HG02973 (cell line): ENCODE measurements around the gene RANBP17.
"Not testable (repeated sequence)": the region's sequence is repeated elsewhere in the genome, so short reads cannot be mapped to it uniquely, and the experiment has no call there.

Experiments
- ATAC-seq: cut with Tn5 transposase; IDR thresholded peaks from one replicate; pipeline ENCODE4 v1.9.1; 2021; ENCODE audit warnings: moderate library complexity; ENCODE audit not compliant: unreplicated experiment

Gene RANBP17

DNA sequence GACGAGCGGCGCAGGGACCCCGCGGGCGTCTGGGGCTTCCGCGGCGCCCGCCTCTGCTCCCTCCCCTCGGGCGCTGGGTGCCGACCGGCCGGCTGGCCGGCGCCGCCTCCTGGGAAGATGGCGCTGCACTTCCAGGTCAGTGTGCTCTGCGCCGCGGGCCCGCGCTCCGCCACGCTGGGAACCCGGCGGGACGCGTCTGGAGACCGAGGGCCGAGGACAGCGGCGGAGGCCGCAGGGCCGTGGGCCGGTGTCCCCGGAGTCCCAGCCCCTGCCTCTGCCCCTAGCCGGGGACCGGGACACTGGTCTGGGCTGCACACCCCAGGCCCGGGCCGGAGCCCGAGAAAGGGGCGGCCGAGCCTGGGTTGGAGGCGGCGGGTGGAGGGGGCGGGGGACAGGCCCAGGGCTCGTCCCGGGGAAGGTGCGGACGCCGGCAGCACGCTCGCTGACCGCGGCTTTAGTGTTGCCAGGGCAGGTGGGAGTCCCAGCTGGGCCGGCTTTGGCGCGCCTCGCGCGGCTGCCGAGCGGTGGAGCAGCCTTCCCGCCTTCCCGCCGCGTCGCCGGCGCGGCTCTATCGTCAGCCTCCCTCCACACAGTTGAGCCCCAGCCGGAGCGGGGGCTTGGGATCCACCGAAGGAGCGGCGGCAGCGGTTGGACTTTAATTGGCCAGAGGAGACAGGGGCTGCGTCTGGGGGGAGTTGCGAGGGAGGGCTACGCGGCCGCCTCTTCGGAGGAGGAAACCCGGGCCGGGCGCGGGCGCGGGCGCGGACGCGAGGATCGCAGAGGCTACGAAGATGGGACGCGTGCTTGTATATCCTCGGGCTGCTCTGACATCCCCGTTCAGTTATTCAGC lies at the start of gene RANBP17:
Gene RANBP17, plus strand, starts transcription at position 102 of the 850 bp plus-strand sequence.
- no peak for ATAC-seq

- no peak for ATAC-seq
Measured at GRCh38 chr5:170813231-170813630, 48.6 kb upstream of the RANBP17 start.

DNA sequence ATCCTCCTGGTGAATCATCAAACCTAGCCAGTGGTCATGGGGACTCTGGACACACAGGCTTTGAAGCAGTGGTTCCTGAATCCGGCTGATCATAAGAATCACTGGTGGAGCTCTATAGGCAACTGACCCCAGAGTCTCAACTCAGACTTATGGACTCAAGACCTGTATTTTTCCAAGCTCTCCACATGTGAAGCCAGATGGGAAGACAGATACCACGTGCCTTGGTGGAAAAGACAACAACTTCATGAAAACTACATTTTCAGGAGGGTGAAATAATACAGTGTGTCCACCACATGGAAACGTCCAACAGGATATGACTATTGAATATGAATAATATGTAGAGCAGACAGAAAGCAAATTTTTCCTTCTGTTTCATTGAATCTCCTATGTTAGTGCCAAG lies 44.6 kb upstream of the RANBP17 start:
- no peak for ATAC-seq

GRCh38 chr5:170818232-170818631 lies 43.6 kb upstream of the RANBP17 start:
- ATAC-seq: no peak

GRCh38 chr5:170819824-170820223 lies 42.0 kb upstream of the RANBP17 start:
- ATAC-seq: no peak

DNA sequence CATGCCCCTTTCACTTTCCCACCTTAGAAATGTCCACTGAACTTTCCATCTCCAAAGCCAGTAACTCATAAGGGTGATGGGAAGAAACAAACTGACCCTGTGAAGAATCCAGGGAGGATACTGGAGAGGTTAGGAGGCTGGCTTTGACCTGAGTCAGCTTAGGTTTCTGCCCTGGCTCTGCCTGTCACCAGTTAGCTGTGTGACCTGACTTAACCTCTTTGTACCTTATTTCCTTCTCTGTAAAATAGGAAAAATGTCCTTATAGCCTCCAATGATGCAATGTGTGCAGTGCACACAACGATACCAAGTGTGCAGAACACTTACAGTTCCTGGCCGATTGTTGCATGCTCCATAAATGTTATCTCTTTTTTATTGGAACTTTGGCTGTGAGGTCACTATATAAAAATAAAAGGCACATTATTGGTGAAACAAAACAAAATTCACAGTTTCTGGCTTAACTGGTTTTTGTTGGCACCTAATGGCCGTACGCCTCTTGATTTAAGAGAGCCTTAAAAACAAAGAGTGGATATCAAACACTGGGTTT lies 40.5 kb upstream of the RANBP17 start:
- ATAC-seq: no peak

- ATAC-seq: no peak
Measured at GRCh38 chr5:170826117-170826516, 35.7 kb upstream of the RANBP17 start.

DNA sequence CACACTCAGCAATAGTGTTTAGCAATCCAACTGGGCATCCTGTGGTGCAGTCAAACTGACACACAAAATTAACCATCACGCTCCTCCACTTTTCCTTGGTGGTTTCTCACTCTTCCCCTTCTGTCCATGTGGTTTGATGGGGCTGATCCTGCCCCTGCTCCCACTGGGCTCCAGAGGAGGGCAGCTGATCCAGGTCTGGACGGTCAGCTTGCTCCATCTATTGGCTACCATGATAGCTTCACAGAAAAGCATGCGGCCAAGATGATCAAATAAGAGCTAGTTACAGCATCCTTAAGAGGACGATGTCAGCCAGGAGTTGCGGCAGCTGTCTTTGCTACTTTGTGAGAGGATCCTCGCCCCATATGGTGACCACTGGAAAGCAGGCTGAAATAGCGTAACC lies 29.6 kb upstream of the RANBP17 start:
- no peak for ATAC-seq

- ATAC-seq: not testable (repeated sequence)
Measured at GRCh38 chr5:170833981-170834380, 27.8 kb upstream of the RANBP17 start.

DNA sequence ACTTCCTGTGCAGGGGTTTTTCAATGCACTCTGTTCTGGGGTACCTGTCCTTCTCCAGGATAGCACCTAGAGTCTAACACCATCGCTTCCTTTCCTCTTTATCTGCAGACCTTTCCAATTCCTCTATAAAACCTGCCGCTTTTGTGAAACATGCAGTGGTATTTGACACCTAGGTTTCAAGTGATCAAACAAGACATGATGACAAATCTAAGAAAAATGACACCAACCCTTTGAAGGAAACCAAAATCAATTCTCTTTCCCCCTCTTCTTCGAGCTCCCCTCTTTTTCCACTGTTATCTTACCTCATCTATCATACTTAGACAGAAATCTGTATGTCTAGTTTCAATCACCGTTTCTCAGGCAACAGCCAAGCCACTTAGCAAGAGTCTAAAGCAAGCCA lies 25.6 kb upstream of the RANBP17 start:
- no peak for ATAC-seq

DNA sequence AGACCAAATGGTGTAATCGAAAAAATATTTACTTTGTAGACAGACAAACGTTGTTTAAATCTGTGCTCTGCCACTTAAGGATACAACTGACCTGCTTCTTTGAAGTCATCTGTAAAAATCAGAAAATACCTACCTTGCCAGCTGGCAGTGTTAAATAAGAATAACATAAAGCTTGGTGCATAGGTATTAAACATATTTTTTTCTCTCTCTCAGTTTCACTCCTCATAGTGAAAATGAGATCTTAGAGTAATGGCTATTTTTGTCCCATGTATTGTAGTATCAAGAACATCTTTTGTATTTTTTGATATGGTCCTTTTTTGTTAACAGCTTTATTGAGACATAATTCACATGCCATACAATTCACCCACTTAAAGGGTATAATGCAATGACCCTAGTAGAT lies 17.9 kb upstream of the RANBP17 start:
- ATAC-seq: no peak

DNA sequence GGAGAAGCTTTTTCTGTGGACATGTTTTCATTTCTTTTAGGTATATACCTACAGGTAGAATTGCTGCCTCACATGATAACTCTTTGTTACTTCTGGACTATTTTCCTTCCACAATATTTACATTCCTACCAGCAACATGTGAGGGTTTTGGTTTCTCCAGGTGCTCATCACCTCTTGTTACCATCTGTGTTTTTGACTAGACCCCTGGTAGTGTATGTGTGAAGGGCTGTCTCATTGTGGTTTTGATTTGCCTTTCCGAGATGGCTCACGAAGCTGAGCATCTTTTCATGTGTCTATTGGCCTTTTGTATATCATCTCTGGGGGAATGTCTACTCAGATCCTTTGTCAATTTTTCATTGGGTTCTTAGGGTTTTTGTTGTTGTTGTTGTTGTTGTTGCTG lies 17.2 kb upstream of the RANBP17 start:
- ATAC-seq: no peak

DNA sequence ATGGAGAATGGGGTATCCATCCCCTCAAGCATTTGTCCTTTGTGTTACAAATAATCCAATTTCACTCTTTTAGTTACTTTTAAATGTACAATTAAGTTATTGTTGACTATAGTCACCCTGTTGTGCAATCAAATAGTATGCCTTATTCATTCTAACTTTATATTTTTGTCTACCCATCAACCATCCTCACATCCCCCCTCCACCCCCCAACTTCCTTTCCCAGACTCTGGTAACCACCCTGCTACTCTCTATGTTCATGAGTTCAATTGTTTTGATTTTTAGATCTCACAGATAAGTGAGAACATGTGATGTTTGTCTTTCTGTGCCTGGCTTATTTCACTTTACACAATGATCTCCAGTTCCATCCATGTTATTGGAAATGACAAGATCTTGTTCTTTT lies 15.4 kb upstream of the RANBP17 start:
- ATAC-seq: no peak

DNA sequence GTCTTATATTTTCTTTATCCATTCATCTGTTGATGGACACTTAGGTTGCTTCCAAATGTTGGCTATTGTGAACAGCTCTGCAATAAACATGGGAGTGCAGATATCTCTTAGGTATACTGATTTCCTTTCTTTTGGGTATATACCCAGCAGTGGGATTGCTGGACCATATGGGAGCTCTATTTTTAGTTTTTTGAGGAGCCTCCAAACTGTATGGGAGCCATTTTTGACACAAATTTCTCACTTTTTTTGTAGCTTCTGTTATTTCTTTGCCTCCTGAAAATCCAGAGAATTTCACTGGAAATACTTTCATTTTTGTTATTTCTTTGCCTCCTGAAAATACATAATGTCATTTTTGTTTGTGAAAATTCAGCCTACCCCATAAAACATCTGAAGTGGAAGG lies 15.0 kb upstream of the RANBP17 start:
- no peak for ATAC-seq

- no peak for ATAC-seq
Measured at GRCh38 chr5:170848033-170848432, 13.8 kb upstream of the RANBP17 start.

DNA sequence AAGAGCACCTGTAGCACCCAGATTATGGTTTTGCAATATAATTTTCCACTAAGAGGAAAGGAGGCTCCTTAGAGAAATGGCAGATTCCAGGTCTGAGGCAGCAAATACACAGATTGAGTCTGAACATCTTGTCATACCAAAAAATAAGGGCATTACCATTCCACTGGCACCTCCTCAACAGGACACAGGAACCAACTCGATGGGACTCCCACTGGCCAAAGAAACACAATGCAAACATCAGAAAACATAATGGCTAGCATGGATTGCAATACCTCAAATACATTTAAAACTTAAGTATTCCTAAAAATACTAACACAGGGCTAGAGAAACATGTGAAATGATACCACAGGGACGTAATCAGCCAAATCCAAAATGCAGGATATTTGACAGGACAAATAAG lies 12.4 kb upstream of the RANBP17 start:
- ATAC-seq: no peak

DNA sequence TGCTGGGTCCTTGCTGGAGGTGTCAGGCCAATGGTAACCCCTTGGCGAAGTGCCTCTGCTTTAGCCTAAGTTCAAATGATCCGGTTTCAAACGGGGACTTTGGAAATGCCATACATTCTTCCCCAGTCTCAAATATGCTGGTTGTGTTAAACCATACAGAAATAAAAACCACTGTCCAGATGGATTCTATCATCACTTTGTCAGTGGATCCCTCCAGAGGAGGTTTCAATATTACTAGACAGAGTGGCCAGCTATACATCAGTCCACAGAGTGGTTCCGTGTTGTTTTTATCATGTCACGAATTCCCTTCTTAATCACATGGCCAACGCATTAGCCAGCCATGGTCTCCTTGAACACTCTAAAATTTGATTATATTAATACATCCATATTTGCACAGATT lies 7.3 kb upstream of the RANBP17 start:
- ATAC-seq: no peak

GRCh38 chr5:170857066-170857465 lies 4.8 kb upstream of the RANBP17 start:
- ATAC-seq: no peak

- no peak for ATAC-seq
Measured at GRCh38 chr5:170860415-170860814, 1.4 kb upstream of the RANBP17 start.

- no peak for ATAC-seq
Measured at GRCh38 chr5:170860818-170861666, 776 bp upstream of the RANBP17 start.

DNA sequence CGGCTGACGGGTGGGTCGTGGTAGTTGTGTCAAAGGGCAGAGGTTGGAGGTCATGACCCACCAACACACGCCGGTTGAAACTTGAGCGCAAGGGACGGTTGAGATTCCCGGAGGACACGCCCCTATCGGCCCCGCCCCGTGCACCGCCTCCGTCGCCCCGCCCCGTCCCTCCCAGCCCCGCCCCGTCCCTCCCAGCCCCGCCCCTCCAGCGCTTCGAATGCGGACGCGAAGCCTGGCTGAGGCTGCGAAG lies 226 bp upstream of the RANBP17 start:
- no peak for ATAC-seq

DNA sequence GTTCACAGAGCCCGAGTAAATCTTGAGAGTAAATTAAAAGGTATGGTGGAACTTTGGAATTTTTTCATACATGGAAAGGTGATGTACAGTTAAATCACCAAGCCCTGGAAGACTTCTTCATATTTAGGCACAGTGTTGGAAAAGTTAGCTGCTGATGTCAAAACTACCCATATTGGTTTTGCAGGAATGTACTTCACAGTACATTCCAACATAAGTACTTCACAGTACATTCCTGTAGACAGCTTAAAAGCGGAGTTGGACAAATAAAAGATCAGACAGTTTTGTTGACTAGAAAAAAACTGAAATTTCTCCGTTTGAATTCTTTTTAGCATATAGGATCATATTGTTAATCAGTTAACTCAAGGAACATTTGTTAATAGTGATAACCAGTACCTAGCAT lies 1.8 kb downstream of the RANBP17 start:
- ATAC-seq: no peak
